Measurements from ENCODE around the gene TBL1X.

The TBL1X gene

GRCh38 chrX:9635368-9635767, 170.5 kb downstream of the TBL1X start:
- H3K36me3 ChIP-seq: no peaks in the 10 kb centered on the region
- no peaks in the 10 kb centered on the region for H3K4me1 ChIP-seq
- no peak overlapping the region for H3K4me3 ChIP-seq (ENCODE audit: low read depth, low read length)
- H3K9me3 ChIP-seq: no peaks in the 10 kb centered on the region
- H3K27me3 ChIP-seq: no peaks in the 10 kb centered on the region
- TF ChIP-seq CTCF (IDR thresholded peaks at IDR 0.05; ENCODE audit: low read depth, low read length): no peak
- no peak for DNase-seq

GRCh38 chrX:9635803-9636202, 170.9 kb downstream of the TBL1X start:
- no peak for TF ChIP-seq CTCF (IDR thresholded peaks at IDR 0.05; ENCODE audit: low read depth, low read length)
- Histone ChIP-seq H3K27me3 (no peaks in the 10 kb centered on the region), H3K9me3 (no peaks in the 10 kb centered on the region), H3K4me1 (no peaks in the 10 kb centered on the region), H3K36me3 (no peaks in the 10 kb centered on the region), H3K4me3 (ENCODE audit: low read depth, low read length) (no peak overlapping the region)
- no peak for DNase-seq

- H3K4me1 ChIP-seq: no peaks in the 10 kb centered on the region
- no peak for TF ChIP-seq CTCF (IDR thresholded peaks at IDR 0.05; ENCODE audit: low read depth, low read length)
Measured at GRCh38 chrX:9638871-9639270, 174.0 kb downstream of the TBL1X start.

GRCh38 chrX:9642270-9642995, 177.6 kb downstream of the TBL1X start:
- DNase-seq: peak; percentile 16
- Histone ChIP-seq H3K4me1 (no peaks in the 10 kb centered on the region), H3K27me3 (no peaks in the 10 kb centered on the region), H3K4me3 (ENCODE audit: low read depth, low read length) (no peak overlapping the region), H3K36me3 (no peaks in the 10 kb centered on the region), H3K9me3 (no peaks in the 10 kb centered on the region)
- no peak for TF ChIP-seq CTCF (IDR thresholded peaks at IDR 0.05; ENCODE audit: low read depth, low read length)

More at GRCh38 chrX:9638871-9639270, 174.0 kb downstream of the TBL1X start:
- Histone ChIP-seq H3K27me3 (no peaks in the 10 kb centered on the region), H3K36me3 (no peaks in the 10 kb centered on the region), H3K4me3 (ENCODE audit: low read depth, low read length) (no peak overlapping the region), H3K9me3 (no peaks in the 10 kb centered on the region)
- no peak for DNase-seq

- no peak for DNase-seq
- Histone ChIP-seq H3K4me3 (ENCODE audit: low read depth, low read length) (no peak overlapping the region), H3K27me3 (no peaks in the 10 kb centered on the region), H3K4me1 (no peaks in the 10 kb centered on the region), H3K36me3 (no peaks in the 10 kb centered on the region), H3K9me3 (no peaks in the 10 kb centered on the region)
- TF ChIP-seq CTCF (IDR thresholded peaks at IDR 0.05; ENCODE audit: low read depth, low read length): no peak
Measured at GRCh38 chrX:9643807-9644206, 178.9 kb downstream of the TBL1X start.

GRCh38 chrX:9644335-9644734, 179.5 kb downstream of the TBL1X start:
- Histone ChIP-seq H3K4me3 (ENCODE audit: low read depth, low read length) (no peak overlapping the region), H3K27me3 (no peaks in the 10 kb centered on the region), H3K9me3 (no peaks in the 10 kb centered on the region), H3K4me1 (no peaks in the 10 kb centered on the region), H3K36me3 (no peaks in the 10 kb centered on the region)
- TF ChIP-seq CTCF (IDR thresholded peaks at IDR 0.05; ENCODE audit: low read depth, low read length): no peak
- DNase-seq: no peak

All from BE2C (cell line).